ENCODE data around the gene TERT.

TERT gene

DNA sequence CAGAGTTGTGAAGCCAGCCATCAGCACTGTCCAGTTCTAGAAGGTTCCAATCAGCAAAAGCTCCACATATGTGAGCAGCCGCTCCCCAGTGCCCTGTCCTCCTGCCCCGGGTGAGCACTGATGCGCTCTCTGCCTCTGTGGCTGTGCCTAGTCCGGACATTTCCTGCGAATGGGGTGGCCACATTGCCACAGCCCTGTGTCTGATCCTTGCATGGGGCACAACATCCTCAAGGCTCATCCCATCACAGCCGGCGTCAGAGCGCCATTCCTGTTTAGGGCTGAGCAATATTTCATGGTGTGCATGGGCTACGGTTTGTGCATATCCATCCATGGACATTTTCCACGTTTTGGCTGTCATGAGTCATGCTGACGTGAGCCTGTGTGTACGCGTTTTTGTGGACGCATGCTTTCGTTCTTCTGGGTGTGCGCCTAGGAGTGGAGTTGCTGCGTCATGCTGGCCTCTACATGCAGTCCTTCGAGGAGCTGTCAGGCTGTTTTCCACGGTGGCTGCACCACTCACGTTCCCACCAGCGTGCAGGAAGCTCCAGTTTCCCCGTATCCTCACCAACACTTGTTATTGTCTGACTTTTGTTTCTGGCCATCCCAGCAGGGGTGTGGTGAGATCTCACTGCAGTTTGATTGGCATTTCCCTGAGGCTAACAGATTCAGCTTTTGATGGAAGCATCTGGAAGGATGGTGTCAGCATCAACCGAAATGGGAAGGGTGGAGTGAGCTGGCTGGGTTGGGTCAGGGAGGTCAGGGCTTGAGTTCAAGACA lies 79.4 kb downstream of the TERT start:
- DNase-seq: no peak

GRCh38 chr5:1214936-1215220 lies 80.0 kb downstream of the TERT start:
- no peak for DNase-seq

DNA sequence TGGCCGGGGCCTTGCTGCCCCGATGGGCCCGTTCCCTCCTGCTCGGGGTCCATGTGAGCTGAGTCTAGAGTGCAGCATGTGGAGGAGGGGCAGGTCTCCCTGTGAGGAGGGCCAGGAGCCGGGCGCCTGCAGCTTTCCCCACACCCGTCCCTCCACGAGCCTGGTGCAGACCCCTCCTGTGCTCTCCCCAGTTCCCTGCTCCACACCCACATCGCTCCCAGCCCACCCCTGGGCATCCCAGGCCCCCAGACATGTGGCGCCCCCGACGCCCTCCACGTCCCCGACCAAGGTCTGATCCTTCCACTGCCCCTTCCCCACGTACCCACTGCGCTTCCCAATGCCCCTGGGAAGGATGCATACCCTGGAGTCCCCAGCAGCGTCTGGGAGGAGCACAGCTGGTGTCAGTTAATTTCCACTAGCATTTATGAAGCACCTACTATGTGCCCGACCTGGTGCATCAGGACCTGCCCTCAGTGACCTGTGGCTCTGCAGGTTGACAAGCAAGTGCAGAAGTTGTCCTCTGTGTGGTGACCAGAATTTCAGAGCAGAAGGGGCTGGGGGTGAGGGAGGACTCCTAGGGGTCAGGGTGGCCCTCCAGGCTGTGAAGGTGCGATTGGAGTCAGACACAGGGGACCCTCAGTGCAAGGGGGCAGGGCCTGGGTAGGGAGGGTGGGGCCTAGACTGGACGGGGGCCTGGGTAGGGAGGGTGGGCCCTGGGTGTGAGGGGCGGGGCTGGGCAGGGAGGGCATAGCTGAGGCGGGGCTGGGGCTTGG lies 80.5 kb downstream of the TERT start:
- DNase-seq: no peak

GRCh38 chr5:1213508-1214162 lies 81.2 kb downstream of the TERT start:
- no peak for DNase-seq

DNA sequence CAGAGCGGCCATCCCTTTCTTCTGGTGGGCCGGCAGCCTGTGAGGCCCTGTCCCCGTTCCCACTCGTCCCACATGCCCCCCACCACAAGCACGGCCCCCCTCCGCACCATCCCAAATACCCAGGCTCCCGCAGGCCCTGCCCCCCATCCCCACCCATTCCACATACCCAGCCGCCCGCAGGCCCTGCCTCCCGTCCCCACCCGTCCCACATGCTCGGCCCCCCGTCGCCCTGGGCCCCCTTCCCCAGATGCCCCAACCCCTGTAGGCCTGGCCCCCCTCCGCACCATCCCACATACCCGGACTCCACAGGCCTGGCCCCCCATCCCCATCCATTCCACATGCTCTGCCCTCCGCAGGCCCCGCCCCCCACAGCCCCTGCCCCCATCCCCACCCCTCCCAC lies 82.0 kb downstream of the TERT start:
- DNase-seq: no peak

GRCh38 chr5:1212271-1212670 lies 82.6 kb downstream of the TERT start:
- no peak for DNase-seq

- no peak for DNase-seq
These were observed 83.2 kb downstream of the TERT start for GRCh38 chr5:1211701-1212100.

DNA sequence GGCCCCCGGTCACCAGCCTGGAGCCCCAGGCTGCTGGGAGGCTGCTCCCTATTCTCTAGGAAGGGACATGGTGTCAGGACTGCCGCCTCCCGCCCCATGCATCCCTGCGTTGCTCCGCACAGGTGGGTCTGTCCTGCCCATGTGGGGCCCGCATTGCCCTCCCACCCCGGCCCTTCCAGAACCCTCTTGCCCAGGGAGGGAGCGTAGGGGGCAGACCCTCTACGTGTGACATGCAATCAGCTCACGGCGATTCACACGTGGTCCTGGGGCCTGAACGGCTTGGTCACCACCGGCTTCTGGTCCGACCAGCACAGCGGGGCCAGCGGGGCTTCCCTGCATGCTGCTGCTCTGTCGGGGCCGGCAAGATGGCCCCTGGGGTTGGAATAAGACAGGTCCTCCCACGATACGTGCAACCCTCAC lies 84.0 kb downstream of the TERT start:
- DNase-seq: no peak

DNA sequence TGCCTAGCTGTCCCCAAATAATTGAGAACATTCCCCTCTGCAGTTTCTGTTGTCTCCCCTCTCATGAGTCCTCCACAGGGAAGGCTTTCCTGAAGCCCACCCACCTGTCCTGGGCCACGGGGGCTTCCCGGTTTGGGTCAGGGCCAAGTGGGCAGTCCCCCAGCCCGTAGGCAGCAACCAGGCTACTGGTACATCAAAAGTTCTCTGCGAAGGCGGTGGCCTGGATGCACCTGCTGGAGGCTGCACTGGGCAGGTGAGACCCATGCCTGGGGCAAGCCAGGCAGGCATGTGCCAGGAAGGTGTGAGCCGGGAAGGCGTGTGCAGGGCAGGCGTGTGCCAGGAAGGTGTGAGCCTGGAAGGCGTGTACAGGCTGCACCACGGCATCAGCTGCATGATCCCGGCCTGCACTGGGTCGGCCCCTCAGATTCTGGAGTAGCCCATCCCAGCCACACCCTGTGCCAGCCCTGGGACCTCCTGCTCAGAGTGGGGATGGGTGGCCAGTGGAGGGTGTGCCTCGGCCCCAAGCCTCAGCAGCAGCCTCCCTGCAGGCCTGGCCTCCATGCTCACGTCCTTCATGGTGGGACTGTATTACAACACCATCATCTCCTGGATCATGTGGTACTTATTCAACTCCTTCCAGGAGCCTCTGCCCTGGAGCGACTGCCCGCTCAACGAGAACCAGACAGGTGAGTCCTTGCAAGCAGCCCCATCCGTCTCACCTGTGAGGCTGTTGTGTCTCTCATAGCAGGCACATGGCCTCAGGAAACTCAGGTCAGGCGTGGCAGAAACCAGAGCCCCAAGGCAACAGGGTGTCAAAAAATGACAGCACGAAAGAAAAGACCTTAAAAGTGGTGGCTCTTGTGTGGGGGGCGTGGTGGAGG lies 84.7 kb downstream of the TERT start:
- no peak for DNase-seq

DNA sequence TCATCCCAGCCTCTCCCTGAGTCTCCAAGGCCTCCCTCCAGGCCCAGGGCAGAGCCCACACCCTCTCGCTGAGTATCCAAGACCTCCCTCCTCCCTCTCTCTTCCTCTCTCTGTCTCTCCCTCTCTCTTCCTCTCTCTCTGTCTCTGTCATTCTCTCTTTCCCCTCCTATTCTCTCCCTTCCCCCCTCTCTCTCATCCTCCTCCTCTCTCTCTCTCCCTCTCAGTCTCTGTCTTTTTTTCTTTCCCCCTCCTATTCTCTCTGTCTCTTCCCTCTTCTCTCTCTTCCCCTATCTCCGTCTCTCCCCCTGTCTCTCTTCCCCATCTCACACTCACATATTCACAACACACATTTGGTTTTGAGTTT lies 85.4 kb downstream of the TERT start:
- DNase-seq: no peak

- no peak for DNase-seq
These were observed 86.0 kb downstream of the TERT start for GRCh38 chr5:1208743-1209488.

- no peak for DNase-seq
These were observed 86.6 kb downstream of the TERT start for GRCh38 chr5:1208221-1208742.

DNA sequence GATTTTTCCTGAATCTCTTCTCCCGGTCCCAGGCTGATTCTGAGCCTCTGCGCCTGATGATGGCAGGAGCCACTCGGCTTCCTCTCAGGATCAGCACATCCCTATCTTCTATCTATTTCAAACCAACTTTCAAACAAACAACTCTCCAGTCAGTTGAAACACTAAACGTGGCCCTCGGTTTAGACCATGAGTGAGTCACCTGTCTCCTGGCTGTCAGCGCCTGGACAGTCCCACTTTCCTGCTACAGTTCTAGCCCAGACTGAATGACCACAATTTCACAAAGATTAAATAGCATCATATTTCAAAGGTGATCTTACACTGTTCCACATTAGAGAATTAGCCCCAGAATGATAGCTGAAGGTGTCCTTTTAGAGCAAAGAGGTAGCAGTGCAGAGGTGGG lies 87.3 kb downstream of the TERT start:
- DNase-seq: no peak

GRCh38 chr5:1206521-1207412 lies 88.1 kb downstream of the TERT start:
- no peak for DNase-seq

- no peak for DNase-seq
These were observed 89.3 kb downstream of the TERT start for GRCh38 chr5:1205255-1206180.

GRCh38 chr5:1204693-1205242 lies 90.1 kb downstream of the TERT start:
- DNase-seq: peak; percentile 1 to 7

DNA sequence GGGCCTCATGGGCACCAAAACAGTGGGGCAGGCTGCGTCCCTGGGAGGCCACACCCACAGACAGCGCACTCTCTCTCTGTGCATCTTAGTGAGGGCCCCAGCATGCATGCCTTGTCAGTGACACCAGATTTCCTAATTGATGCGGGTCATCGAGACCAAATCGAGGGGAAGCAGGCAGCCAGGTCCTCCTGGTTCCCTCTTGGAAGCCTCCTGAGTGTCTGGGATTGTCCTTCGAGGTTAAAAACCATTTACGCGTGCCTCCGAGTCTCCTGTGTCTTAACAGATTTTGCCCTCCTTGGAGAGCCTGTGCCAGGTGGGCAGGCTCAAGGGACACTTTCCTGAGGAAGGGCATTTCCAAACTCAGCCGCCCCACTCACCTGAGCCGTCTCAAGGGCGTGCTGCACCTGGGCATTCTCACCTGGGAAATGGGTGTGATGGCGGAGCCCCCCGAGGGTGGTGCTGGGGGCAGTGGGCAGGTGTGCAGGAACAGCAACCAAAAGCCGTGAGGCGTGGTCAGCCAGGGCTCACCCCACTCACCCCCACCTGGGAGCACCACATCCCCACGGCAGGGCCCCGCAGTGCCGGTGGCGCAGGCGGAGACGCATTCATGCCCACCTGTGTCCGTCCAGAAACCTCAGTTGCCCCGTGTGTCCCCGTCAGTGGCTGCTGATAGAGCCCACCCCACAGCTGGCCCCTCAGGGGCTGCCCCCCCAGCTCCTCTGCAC lies 90.7 kb downstream of the TERT start:
- no peak for DNase-seq

- no peak for DNase-seq
These were observed 91.4 kb downstream of the TERT start for GRCh38 chr5:1203311-1203967.

Measured in inflammatory macrophage treated with lipopolysaccharide for 1 hour (primary cell).